ENCODE data around the gene HOXA7.

The HOXA7 gene

DNA sequence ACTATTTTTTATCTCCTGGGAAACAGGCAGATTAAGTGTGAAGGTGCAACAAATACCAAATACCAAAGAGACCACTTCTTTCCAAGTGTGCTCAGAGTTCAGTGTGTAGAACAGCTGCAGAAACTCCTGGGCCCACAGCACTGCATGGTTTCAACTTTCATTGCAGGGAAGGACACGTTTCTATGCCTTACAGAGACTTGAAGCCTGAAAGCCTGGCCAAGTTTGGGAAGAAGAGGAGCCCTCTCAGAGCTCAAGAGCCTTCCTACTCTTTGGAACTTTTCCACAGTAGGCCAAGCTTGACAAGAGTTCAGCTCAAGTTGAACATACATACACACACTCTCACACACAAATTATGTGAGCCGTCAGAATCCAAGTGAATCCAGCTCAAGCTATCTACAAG is 28.4 kb downstream of the HOXA7 start:
- H3K27me3 ChIP-seq (replicated peaks; ENCODE audit: insufficient read depth, low read length), result peaks cover 5% of the 10 kb centered on the region; the same call in 1 of the 2 replicates
- no peak overlapping the region for H3K9ac ChIP-seq (ENCODE audit: low read length)
- H3K9me2 ChIP-seq (replicated peaks; ENCODE audit: insufficient read depth, low read length), result no peaks in the 10 kb centered on the region
- H3K27ac ChIP-seq (ENCODE audit: low read length), result no peak overlapping the region
- H3K4me1 ChIP-seq (ENCODE audit: low read length), result no peaks in the 10 kb centered on the region
- no peaks in the 10 kb centered on the region for H4K20me1 ChIP-seq (ENCODE audit: insufficient read depth, low read length)
- H2AFZ ChIP-seq (ENCODE audit: low read length), result no peak overlapping the region
- no peak for DNase-seq
- H3K9me3 ChIP-seq (replicated peaks; ENCODE audit: insufficient read depth, low read length), result no peaks in the 10 kb centered on the region
- no peaks in the 10 kb centered on the region for H3K79me2 ChIP-seq (ENCODE audit: low read length)
- no peak for TF ChIP-seq CTCF (IDR thresholded peaks at IDR 0.05; ENCODE audit: low read length)
- no peak for TF ChIP-seq EZH2phosphoT487 (IDR thresholded peaks at IDR 0.05; ENCODE audit: low read length)
- TF ChIP-seq EZH2 (optimal IDR thresholded peaks at IDR 0.05; ENCODE audit: low read depth, low read length), result no peak
- no peaks in the 10 kb centered on the region for H3F3A ChIP-seq (ENCODE audit: insufficient read depth, low read length)
- H3K4me3 ChIP-seq (ENCODE audit: low read length), result no peak overlapping the region
- H3K4me2 ChIP-seq (ENCODE audit: low read depth, low read length), result no peak overlapping the region
- H3K36me3 ChIP-seq (replicated peaks; ENCODE audit: insufficient read depth, low read length), result no peaks in the 10 kb centered on the region

DNA sequence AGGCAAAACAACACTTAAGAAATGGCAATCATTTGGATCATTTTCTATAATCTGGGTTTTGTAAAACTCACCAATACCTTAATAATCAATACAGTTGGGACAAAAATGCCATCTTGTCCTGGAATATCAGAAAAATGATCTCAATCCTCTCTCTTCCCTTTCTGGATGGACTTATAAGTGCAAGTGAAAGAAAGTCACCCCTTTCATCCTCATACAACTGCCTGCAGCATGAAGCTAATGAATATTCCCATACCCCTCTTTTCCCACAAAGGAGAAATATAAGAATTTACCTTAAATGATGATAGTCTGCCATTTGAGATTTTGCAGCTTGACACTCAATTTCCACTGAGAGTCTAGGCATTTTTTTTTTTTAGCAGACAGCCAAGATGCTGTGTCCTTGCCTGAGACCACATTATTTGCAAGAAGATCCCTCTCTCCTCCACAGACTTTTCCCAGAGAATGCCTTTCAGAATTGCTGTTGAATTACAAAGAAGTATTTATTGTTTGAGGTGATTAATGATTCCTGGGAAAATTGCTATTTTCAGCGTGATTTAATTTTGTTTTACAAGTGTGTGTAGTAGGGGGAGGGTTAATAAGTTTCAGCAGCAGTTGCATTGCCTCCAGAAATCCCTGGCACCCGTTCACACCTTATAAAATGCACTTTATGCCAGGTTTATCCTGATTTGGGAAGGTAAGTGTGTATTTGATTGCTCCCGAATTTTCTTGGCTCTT is 29.7 kb downstream of the HOXA7 start:
- H3K9me2 ChIP-seq (replicated peaks; ENCODE audit: insufficient read depth, low read length), result no peaks in the 10 kb centered on the region
- H3K79me2 ChIP-seq (ENCODE audit: low read length), result no peaks in the 10 kb centered on the region
- TF ChIP-seq EZH2phosphoT487 (IDR thresholded peaks at IDR 0.05; ENCODE audit: low read length), result no peak
- no peak for TF ChIP-seq EZH2 (optimal IDR thresholded peaks at IDR 0.05; ENCODE audit: low read depth, low read length)
- no peak for TF ChIP-seq CTCF (IDR thresholded peaks at IDR 0.05; ENCODE audit: low read length)
- H3F3A ChIP-seq (ENCODE audit: insufficient read depth, low read length), result no peaks in the 10 kb centered on the region
- H4K20me1 ChIP-seq (ENCODE audit: insufficient read depth, low read length), result no peaks in the 10 kb centered on the region
- no peaks in the 10 kb centered on the region for H3K36me3 ChIP-seq (replicated peaks; ENCODE audit: insufficient read depth, low read length)
- H3K4me3 ChIP-seq (ENCODE audit: low read length), result no peak overlapping the region
- no peak overlapping the region for H3K27ac ChIP-seq (ENCODE audit: low read length)
- no peaks in the 10 kb centered on the region for H3K4me1 ChIP-seq (ENCODE audit: low read length)
- no peak overlapping the region for H2AFZ ChIP-seq (ENCODE audit: low read length)
- H3K9ac ChIP-seq (ENCODE audit: low read length), result no peak overlapping the region
- H3K4me2 ChIP-seq (ENCODE audit: low read depth, low read length), result no peak overlapping the region
- H3K27me3 ChIP-seq (replicated peaks; ENCODE audit: insufficient read depth, low read length), result 0 out of 2 replicates have a peak, but pooled peaks cover 8% of the 10 kb centered on the region
- DNase-seq, result no peak
- no peaks in the 10 kb centered on the region for H3K9me3 ChIP-seq (replicated peaks; ENCODE audit: insufficient read depth, low read length)

GRCh38 chr7:27125986-27126394 is 30.5 kb downstream of the HOXA7 start:
- Histone ChIP-seq H3K27me3 (replicated peaks; ENCODE audit: insufficient read depth, low read length) (0 out of 2 replicates have a peak, but pooled peaks cover 6% of the 10 kb centered on the region), H3K79me2 (ENCODE audit: low read length) (no peaks in the 10 kb centered on the region), H4K20me1 (ENCODE audit: insufficient read depth, low read length) (no peaks in the 10 kb centered on the region), H3K9me3 (replicated peaks; ENCODE audit: insufficient read depth, low read length) (no peaks in the 10 kb centered on the region), H3K4me3 (ENCODE audit: low read length) (no peak overlapping the region), H3K4me1 (ENCODE audit: low read length) (no peaks in the 10 kb centered on the region), H3K9ac (ENCODE audit: low read length) (no peak overlapping the region), H3K4me2 (ENCODE audit: low read depth, low read length) (no peak overlapping the region), H3K9me2 (replicated peaks; ENCODE audit: insufficient read depth, low read length) (no peaks in the 10 kb centered on the region), H3F3A (ENCODE audit: insufficient read depth, low read length) (no peaks in the 10 kb centered on the region), H2AFZ (ENCODE audit: low read length) (no peak overlapping the region), H3K27ac (ENCODE audit: low read length) (no peak overlapping the region), H3K36me3 (replicated peaks; ENCODE audit: insufficient read depth, low read length) (no peaks in the 10 kb centered on the region)
- no peak for TF ChIP-seq CTCF (IDR thresholded peaks at IDR 0.05; ENCODE audit: low read length)
- DNase-seq, result no peak
